Panc1 (cell line): ENCODE measurements around the gene MTFR2.

Experiments
- CTCF ChIP-seq: fragments of 450-650 bp; IDR thresholded peaks from 2 replicates; pipeline ENCODE4 v1.5.1; 2017; ENCODE audit warnings: mild to moderate bottlenecking
- POLR2AphosphoS5 ChIP-seq: IDR thresholded peaks from 2 replicates; pipeline ENCODE4 v1.6.1; 2012; ENCODE audit warnings: mild to moderate bottlenecking, low read depth, low read length, moderate library complexity
- REST ChIP-seq, 2 experiments: IDR thresholded peaks; 2 replicates each; pipeline ENCODE4 v1.6.1; 2011 to 2012; ENCODE audit warnings: low read depth in 2 of 2, control low read depth in 1 of 2, low read length in 1 of 2, mild to moderate bottlenecking in 1 of 2, moderate library complexity in 1 of 2; ENCODE audit not compliant: insufficient read depth in 1 of 2
- SIN3A ChIP-seq: IDR thresholded peaks from 2 replicates; pipeline ENCODE4 v1.6.1; 2012; ENCODE audit warnings: low read depth, mild to moderate bottlenecking, low read length, moderate library complexity, borderline replicate concordance; ENCODE audit not compliant: insufficient read depth
- TCF7L2 ChIP-seq: IDR thresholded peaks from 2 replicates; pipeline ENCODE4 v1.6.1; 2011; ENCODE audit warnings: mild to moderate bottlenecking, low read depth, low read length, inconsistent platforms

GRCh38 chr6:136244061-136244616 lies 6.0 kb downstream of the MTFR2 start:
- no peak for TF ChIP-seq CTCF
- no peak for TF ChIP-seq POLR2AphosphoS5
- no peak for TF ChIP-seq SIN3A
- no peak for TF ChIP-seq REST (IDR thresholded peaks at IDR 0.05; ENCODE audit: insufficient read depth in 1 of 2, low read depth in 2 of 2, low read length in 1 of 2)
- no peak for TF ChIP-seq TCF7L2
